Suppressor macrophage (primary cell): ENCODE measurements around the gene ETFB.

Source experiments
- DNase-seq, 4 experiments: peaks; one replicate each; pipeline ENCODE4 v3.0.0-alpha.2; 2020 to 2022

The ETFB gene

DNA sequence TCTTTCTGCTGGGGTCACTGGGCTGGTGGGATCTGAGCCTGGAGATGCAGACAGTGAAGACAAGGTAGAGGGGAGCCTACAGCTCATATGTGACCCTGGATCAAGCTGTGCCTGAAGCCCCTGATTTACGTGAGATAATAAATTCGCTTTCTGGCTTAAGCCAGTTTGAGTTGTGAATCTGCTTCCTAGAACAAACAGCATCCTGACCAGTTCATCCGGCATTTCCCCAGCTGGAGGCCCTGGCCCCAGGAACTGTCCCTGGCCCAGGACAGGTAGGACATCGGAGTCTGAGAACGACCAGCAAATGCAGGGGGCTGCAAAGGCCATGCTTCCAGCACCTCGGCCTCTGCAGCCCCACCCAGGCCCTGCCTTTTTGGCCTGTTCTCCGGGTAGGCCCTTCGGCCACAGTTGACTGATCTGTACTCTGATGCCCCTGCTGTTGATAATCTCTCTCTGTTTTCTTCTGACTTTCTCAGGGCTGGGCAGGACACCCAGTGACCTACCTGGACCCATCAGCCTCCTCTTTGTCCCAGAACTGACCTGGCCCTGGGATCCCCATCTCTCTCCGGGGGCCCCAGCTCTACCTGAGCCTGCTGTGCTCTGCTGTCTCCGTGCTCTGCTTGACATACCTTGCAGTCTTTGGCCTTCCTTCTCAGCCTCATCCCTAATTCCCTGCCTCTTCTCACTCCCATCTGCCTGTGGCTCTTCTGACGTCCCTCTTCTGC, 14.8 kb downstream of the ETFB start:
- no peak for DNase-seq

GRCh38 chr19:51347209-51347928, 18.8 kb downstream of the ETFB start:
- no peak for DNase-seq

- DNase-seq, result no peak
Observed at GRCh38 chr19:51346742-51347141, 19.4 kb downstream of the ETFB start.

GRCh38 chr19:51345076-51345620, 21.0 kb downstream of the ETFB start:
- no peak for DNase-seq

GRCh38 chr19:51342631-51343569, 23.3 kb downstream of the ETFB start:
- no peak for DNase-seq

- peak in 3 of 4 experiments; percentile 16 to 24 (median 18) for DNase-seq
Observed at GRCh38 chr19:51341976-51342580, 24.1 kb downstream of the ETFB start, which contains the start of gene VSIG10L. VSIG10L (minus strand) TSS chr19:51342139; CDS start chr19:51342124, 15 bp downstream.

GRCh38 chr19:51341066-51341465, 25.1 kb downstream of the ETFB start:
- DNase-seq, result no peak

GRCh38 chr19:51339687-51340656, 26.2 kb downstream of the ETFB start:
- peak; percentile 98 to 99 (median 98) for DNase-seq

- DNase-seq, result no peak
Observed at GRCh38 chr19:51339313-51339686, 26.9 kb downstream of the ETFB start.

- peak; percentile 66 to 90 (median 76) for DNase-seq
Observed at GRCh38 chr19:51338563-51339312, 27.4 kb downstream of the ETFB start.

- DNase-seq, result no peak
Observed at GRCh38 chr19:51337861-51338562, 28.2 kb downstream of the ETFB start.

DNA sequence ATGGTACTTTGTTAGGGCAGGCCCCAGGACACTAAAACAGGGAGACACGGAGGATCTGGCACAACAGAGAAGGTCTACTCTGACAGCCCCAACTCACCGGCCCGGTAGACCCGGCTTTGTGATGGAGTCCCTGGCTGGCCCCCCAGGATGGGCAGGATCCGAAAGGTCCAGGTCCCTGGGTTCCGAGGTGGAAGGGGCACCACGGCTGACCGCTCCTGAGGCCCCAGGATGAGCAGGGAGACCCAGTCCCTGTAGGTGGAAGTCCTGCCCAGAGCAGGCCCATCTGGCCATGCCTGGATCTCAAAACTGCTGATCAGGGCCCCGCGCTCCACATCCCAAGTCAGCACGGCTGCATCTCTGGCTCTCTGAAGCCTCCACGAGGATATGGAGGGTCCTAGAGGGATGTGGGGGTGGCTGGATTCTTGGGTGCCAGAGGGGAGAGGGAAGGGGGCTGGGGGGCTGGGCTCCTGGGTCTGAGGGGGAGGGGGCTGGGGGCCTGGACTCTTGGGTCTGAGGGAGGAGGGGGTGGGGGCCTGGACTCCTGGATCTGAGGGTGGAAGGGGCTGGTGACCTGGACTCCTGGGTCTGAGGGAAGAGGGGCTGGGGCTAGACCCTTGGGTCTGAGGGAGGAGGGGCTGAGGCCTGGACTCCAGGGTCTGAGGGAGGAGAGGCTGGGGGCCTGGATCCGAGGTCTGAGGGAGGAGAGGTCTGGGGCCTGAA, 28.9 kb downstream of the ETFB start:
- DNase-seq, result no peak

DNA sequence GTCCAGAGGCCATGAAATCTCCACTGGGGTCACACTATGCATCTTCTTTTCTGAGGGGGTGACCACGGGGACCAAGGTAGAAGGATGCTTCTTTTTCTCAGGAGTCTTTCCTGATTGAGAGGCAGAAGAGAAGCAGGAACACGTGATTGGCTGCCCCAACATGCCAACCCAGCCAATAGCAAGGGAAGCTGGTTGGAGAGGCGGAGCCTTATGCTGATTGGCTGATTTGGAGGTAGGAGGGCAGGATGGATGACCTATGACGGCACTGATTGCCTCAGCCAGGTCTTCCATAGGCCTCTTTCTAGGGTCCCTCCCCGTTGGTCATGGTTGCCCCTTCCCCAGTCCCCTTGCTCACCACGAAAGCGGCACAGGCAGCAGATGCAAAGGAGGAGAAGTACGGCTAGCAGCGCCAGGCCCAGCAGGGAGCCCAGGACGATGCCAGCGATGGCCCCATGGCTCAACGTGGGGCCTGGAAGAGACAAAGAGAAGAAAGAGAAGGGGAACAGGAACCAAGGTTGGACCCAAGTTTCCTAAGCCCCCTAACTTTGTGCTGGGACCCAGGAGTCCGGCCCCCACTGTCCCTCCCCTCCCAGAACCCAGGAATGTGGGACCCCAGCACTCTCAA, 32.2 kb downstream of the ETFB start:
- no peak for DNase-seq

DNA sequence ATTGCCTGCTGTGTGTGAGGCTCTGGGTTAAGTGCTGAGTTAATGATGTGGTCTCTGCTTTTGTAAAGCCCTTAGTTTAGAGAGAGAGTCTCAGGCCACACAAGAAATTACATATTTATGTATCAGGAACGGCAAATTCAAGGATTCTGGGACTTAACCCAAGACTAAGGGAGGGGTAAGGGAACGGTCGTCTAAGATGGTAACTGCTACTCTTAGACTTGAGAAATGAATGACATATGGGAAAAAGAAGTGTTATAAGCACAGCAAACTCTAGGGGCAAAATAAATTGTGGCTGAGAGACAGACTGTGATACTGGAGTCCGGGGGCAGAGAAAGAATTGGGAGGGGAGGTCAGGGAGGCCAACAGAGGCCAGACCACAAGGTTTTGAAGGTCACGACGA, 34.5 kb downstream of the ETFB start:
- DNase-seq, result no peak

- DNase-seq, result no peak
Observed at GRCh38 chr19:51331193-51331592, 35.0 kb downstream of the ETFB start.

DNA sequence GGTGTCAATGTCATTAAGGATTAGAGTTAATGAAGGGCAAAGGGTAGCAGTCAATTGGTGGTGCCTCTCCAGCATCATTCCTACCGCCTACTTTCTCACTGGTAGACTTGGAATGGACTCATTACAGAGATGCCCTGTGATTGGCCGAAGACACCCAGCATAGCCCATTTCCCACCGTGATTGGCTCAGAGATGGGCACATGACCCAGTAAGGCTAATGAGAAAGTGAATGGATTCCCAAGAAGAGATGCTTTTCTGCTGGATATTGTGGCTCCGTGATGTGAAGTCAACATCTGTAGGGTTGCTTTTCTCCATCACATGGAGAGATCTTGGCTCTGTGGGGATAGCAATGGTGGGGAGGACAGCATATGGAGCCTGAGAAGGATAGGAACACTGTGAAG, 35.8 kb downstream of the ETFB start:
- no peak for DNase-seq

GRCh38 chr19:51329411-51329810, 36.8 kb downstream of the ETFB start:
- no peak for DNase-seq
